Activated CD4-positive, alpha-beta T cell treated with anti-CD3 and anti-CD28 coated beads for 36 hours (primary cell): ENCODE measurements around the gene DTNB. TPM values are rescaled to one million over a fixed set of nuclear protein-coding genes. Genes with fewer than 3 reads are reported as not detected.

Experiments
- ATAC-seq: fragments of 200-7000 bp; cut with Tn5 transposase; one replicate; pipeline ENCODE4 v1.10.0; 2021; ENCODE audit warnings: mild to moderate bottlenecking, moderate library complexity
- CTCF ChIA-PET: fragments of 350-600 bp; sonication (Branson Sonifier 250); formaldehyde crosslinking; loops from one replicate; lab custom pipeline; 2021; ENCODE audit warnings: antibody characterized with exemption; lab: Charles Lee
- POLR2A ChIA-PET: fragments of 350-600 bp; sonication (Branson Sonifier 250); formaldehyde crosslinking; loops from one replicate; lab custom pipeline; 2021; ENCODE audit warnings: antibody characterized with exemption, inconsistent platforms; lab: Charles Lee
- DNase-seq: peaks from one replicate; pipeline ENCODE4 v3.0.0-alpha.2; 2020
- H3K27ac Mint-ChIP-seq: one replicate; pipeline ENCODE4 v1.8.0; 2021; ENCODE audit warnings: mixed read lengths
- H3K27me3 Mint-ChIP-seq: one replicate; pipeline ENCODE4 v1.8.0; 2021; ENCODE audit warnings: mixed read lengths
- H3K36me3 Mint-ChIP-seq: one replicate; pipeline ENCODE4 v1.8.0; 2021; ENCODE audit warnings: low read depth, mixed read lengths
- H3K4me1 Mint-ChIP-seq: one replicate; pipeline ENCODE4 v1.8.0; 2021; ENCODE audit warnings: mixed read lengths
- H3K4me3 Mint-ChIP-seq: one replicate; pipeline ENCODE4 v1.8.0; 2021; ENCODE audit warnings: mild to moderate bottlenecking, moderate library complexity, mixed read lengths
- H3K9me3 Mint-ChIP-seq: one replicate; pipeline ENCODE4 v1.8.0; 2021; ENCODE audit warnings: low read depth, mixed read lengths
- intact Hi-C, 2 experiments: fragments of 100-400 bp; cut with DNase I in 1 of 2; cut with micrococcal nuclease in 1 of 2; formaldehyde crosslinking; loops; one replicate each; pipeline versions ENCODE4 v1.14.2 to v1.15.1; 2022 to 2024; cut with DNase I, micrococcal nuclease
- total RNA-seq, 2 experiments: library from RNA; stranded (reverse); gene quantifications; one replicate each; pipeline ENCODE4 v1.2.3, GENCODE V29; 2021

The DTNB gene
- total RNA-seq, 2 experiments from 2014 or later = 17.1 to 33.5 TPM

GRCh38 chr2:25342372-25343186 lies 330.8 kb downstream of the DTNB start:
- intact Hi-C loops = loop anchor here (1.0 to 5.0 kb wide), 8 partner anchors 20 to 330 kb away; partner anchors contain the start of gene DTNB (in 1 of the 2)
- H3K36me3 Mint-ChIP-seq = no peaks in the 10 kb centered on the region
- H3K27ac Mint-ChIP-seq = no peak overlapping the region
- no peaks in the 10 kb centered on the region for H3K9me3 Mint-ChIP-seq
- DNase-seq (peak; percentile 90), ATAC-seq (peak; percentile 80)
- ChIA-PET CTCF (interaction anchor here (0.6 to 2.6 kb wide), 7 partner anchors 20 to 432 kb away, joined by 3 to 11 read pairs (median 3); no protein-coding TSS in a partner anchor), POLR2A (interaction anchor here (0.5 kb wide), 1 partner anchor 927 kb away, joined by 3 read pairs; no protein-coding TSS in a partner anchor)
- H3K4me1 Mint-ChIP-seq = peaks cover 39% of the 10 kb centered on the region
- peak overlapping the region; percentile 75 for H3K4me3 Mint-ChIP-seq
- H3K27me3 Mint-ChIP-seq = no peaks in the 10 kb centered on the region

- Mint-ChIP-seq H3K4me3 (peak within 1 kb of the TSS; percentile 75), H3K9me3 (no peaks in the 10 kb centered on the region), H3K27ac (no peak within 1 kb of the TSS), H3K27me3 (no peaks in the 10 kb centered on the region), H3K4me1 (peaks cover 39% of the 10 kb centered on the region), H3K36me3 (peaks cover under 1% of the 10 kb centered on the region)
- ChIA-PET CTCF (interaction anchor here (0.8 to 2.6 kb wide), 5 partner anchors 21 to 40 kb away, joined by 3 to 11 read pairs (median 3); no protein-coding TSS in a partner anchor), POLR2A (no interaction called here)
- intact Hi-C loops = loop anchor here (1.0 to 5.0 kb wide), 10 partner anchors 20 to 330 kb away; partner anchors contain the start of gene DTNB (in 1 of the 2)
- peak; percentile 82 for DNase-seq
- ATAC-seq = peak; percentile 32
Measured at GRCh38 chr2:25341753-25342371, 331.5 kb downstream of the DTNB start, which contains the start of gene DNMT3A. Gene DNMT3A, minus strand, starts transcription at chr2:25341925. Its CDS starts 27,941 bp downstream, at chr2:25313984.

GRCh38 chr2:25341011-25341727 lies 332.2 kb downstream of the DTNB start:
- POLR2A ChIA-PET = no interaction called here
- CTCF ChIA-PET = no interaction called here
- no peaks in the 10 kb centered on the region for H3K9me3 Mint-ChIP-seq

GRCh38 chr2:25340181-25340921 lies 333.0 kb downstream of the DTNB start:
- CTCF ChIA-PET = interaction anchor here (0.6 kb wide), 2 partner anchors 45 to 67 kb away, joined by 3 read pairs; no protein-coding TSS in a partner anchor
- no peak overlapping the region for H3K27ac Mint-ChIP-seq
- peaks cover 48% of the 10 kb centered on the region for H3K4me1 Mint-ChIP-seq
- H3K36me3 Mint-ChIP-seq = peaks cover 3% of the 10 kb centered on the region
- peak overlapping the region; percentile 67 for H3K4me3 Mint-ChIP-seq
- peak; percentile 55 for DNase-seq
- no peaks in the 10 kb centered on the region for H3K9me3 Mint-ChIP-seq
- intact Hi-C loops = loop anchor here in 1 of 2 experiments (2.0 to 5.0 kb wide), 2 partner anchors 46 to 332 kb away; partner anchors contain the start of gene DTNB
- ATAC-seq = no peak
- no peaks in the 10 kb centered on the region for H3K27me3 Mint-ChIP-seq
- POLR2A ChIA-PET = interaction anchor here (0.7 kb wide), 1 partner anchor 26 kb away, joined by 4 read pairs; no protein-coding TSS in a partner anchor

More at GRCh38 chr2:25341011-25341727, 332.2 kb downstream of the DTNB start:
- H3K36me3 Mint-ChIP-seq = peaks cover 3% of the 10 kb centered on the region
- H3K27me3 Mint-ChIP-seq = no peaks in the 10 kb centered on the region
- intact Hi-C loops = loop anchor here in 1 of 2 experiments (1.0 to 5.0 kb wide), 3 partner anchors 27 to 331 kb away; partner anchors contain the start of gene DTNB
- H3K4me3 Mint-ChIP-seq = no peak overlapping the region
- peak; percentile 52 for DNase-seq
- no peak overlapping the region for H3K27ac Mint-ChIP-seq
- peaks cover 45% of the 10 kb centered on the region for H3K4me1 Mint-ChIP-seq
- peak; percentile 2 for ATAC-seq

- POLR2A ChIA-PET = interaction anchor here (0.7 kb wide), 1 partner anchor 25 kb away, joined by 4 read pairs; no protein-coding TSS in a partner anchor
- Mint-ChIP-seq H3K4me1 (peaks cover 49% of the 10 kb centered on the region), H3K27me3 (no peaks in the 10 kb centered on the region), H3K4me3 (peak overlapping the region; percentile 67), H3K9me3 (no peaks in the 10 kb centered on the region), H3K27ac (peak overlapping the region; percentile 63), H3K36me3 (peaks cover 3% of the 10 kb centered on the region)
- DNase-seq = peak; percentile 46
- CTCF ChIA-PET = interaction anchor here (0.6 to 2.3 kb wide), 3 partner anchors 22 to 67 kb away, joined by 3 to 8 read pairs (median 8); no protein-coding TSS in a partner anchor
- no peak for ATAC-seq
- intact Hi-C loops = loop anchor here in 1 of 2 experiments (2.0 to 5.0 kb wide), 2 partner anchors 45 to 333 kb away; partner anchors contain the start of gene DTNB
Measured at GRCh38 chr2:25339791-25340180, 333.6 kb downstream of the DTNB start.

- Mint-ChIP-seq H3K36me3 (peaks cover 3% of the 10 kb centered on the region), H3K9me3 (no peaks in the 10 kb centered on the region), H3K27ac (peak overlapping the region; percentile 63), H3K27me3 (no peaks in the 10 kb centered on the region), H3K4me1 (peaks cover 54% of the 10 kb centered on the region), H3K4me3 (peak overlapping the region; percentile 67)
- ATAC-seq (no peak), DNase-seq (no peak)
- CTCF ChIA-PET = interaction anchor here (0.6 to 2.3 kb wide), 5 partner anchors 8 to 66 kb away, joined by 3 to 8 read pairs (median 4); no protein-coding TSS in a partner anchor
- POLR2A ChIA-PET = interaction anchor here (1.5 kb wide), 1 partner anchor 25 kb away, joined by 4 read pairs; no protein-coding TSS in a partner anchor
- intact Hi-C loops = no loop called here
Measured at GRCh38 chr2:25339211-25339674, 334.1 kb downstream of the DTNB start.

- H3K36me3 Mint-ChIP-seq = peaks cover 3% of the 10 kb centered on the region
- peaks cover 61% of the 10 kb centered on the region for H3K4me1 Mint-ChIP-seq
- H3K27me3 Mint-ChIP-seq = no peaks in the 10 kb centered on the region
- H3K4me3 Mint-ChIP-seq = no peak overlapping the region
- no peaks in the 10 kb centered on the region for H3K9me3 Mint-ChIP-seq
- no peak for ATAC-seq
- CTCF ChIA-PET = interaction anchor here (0.6 to 2.3 kb wide), 7 partner anchors 9 to 220 kb away, joined by 3 to 8 read pairs (median 4); no protein-coding TSS in a partner anchor
- H3K27ac Mint-ChIP-seq = peak overlapping the region; percentile 89
- no peak for DNase-seq
- intact Hi-C loops = no loop called here
- POLR2A ChIA-PET = interaction anchor here (0.6 to 1.5 kb wide), 2 partner anchors 24 to 52 kb away, joined by 4 to 6 read pairs; no protein-coding TSS in a partner anchor
Measured at GRCh38 chr2:25338401-25338800, 335.0 kb downstream of the DTNB start.

GRCh38 chr2:25337891-25338290 lies 335.5 kb downstream of the DTNB start:
- POLR2A ChIA-PET = interaction anchor here (1.5 kb wide), 1 partner anchor 23 kb away, joined by 4 read pairs; no protein-coding TSS in a partner anchor
- H3K4me3 Mint-ChIP-seq = no peak overlapping the region
- H3K4me1 Mint-ChIP-seq = peaks cover 66% of the 10 kb centered on the region
- no peaks in the 10 kb centered on the region for H3K9me3 Mint-ChIP-seq
- H3K27me3 Mint-ChIP-seq = no peaks in the 10 kb centered on the region
- DNase-seq (no peak), ATAC-seq (no peak)
- CTCF ChIA-PET = interaction anchor here (0.7 to 2.3 kb wide), 4 partner anchors 23 to 221 kb away, joined by 3 to 8 read pairs (median 5); no protein-coding TSS in a partner anchor
- H3K27ac Mint-ChIP-seq = peak overlapping the region; percentile 89
- H3K36me3 Mint-ChIP-seq = peaks cover 3% of the 10 kb centered on the region
- intact Hi-C loops = no loop called here

- DNase-seq (peak; percentile 60), ATAC-seq (peak; percentile 31)
- ChIA-PET CTCF (interaction anchor here (0.9 to 2.5 kb wide), 7 partner anchors 10 to 40 kb away, joined by 3 to 11 read pairs (median 7); no protein-coding TSS in a partner anchor), POLR2A (interaction anchor here (0.8 kb wide), 2 partner anchors 23 to 25 kb away, joined by 3 read pairs; no protein-coding TSS in a partner anchor)
- Mint-ChIP-seq H3K27ac (peak overlapping the region; percentile 89), H3K27me3 (no peaks in the 10 kb centered on the region), H3K4me3 (no peak overlapping the region), H3K4me1 (peaks cover 70% of the 10 kb centered on the region), H3K36me3 (peaks cover 3% of the 10 kb centered on the region), H3K9me3 (no peaks in the 10 kb centered on the region)
- intact Hi-C loops = no loop called here
Measured at GRCh38 chr2:25337276-25337675, 336.1 kb downstream of the DTNB start.
